Stimulated activated CD4-positive, alpha-beta T cell treated with anti-CD3 and anti-CD28 coated beads, Interleukin-15, amount 100 ng/mL, for 1 hour (primary cell): Measurements from ENCODE around the gene SUPT3H.
"Not testable (repeated sequence)": the region's sequence is repeated elsewhere in the genome, so short reads cannot be mapped to it uniquely, and the experiment has no call there.

Source experiments
- DNase-seq, 2 donors: peaks; one replicate each; pipeline ENCODE4 v3.0.0-alpha.2; 2020; ENCODE audit warnings: low read depth in 1 of 2, low spot score in 1 of 2

SUPT3H gene

DNA sequence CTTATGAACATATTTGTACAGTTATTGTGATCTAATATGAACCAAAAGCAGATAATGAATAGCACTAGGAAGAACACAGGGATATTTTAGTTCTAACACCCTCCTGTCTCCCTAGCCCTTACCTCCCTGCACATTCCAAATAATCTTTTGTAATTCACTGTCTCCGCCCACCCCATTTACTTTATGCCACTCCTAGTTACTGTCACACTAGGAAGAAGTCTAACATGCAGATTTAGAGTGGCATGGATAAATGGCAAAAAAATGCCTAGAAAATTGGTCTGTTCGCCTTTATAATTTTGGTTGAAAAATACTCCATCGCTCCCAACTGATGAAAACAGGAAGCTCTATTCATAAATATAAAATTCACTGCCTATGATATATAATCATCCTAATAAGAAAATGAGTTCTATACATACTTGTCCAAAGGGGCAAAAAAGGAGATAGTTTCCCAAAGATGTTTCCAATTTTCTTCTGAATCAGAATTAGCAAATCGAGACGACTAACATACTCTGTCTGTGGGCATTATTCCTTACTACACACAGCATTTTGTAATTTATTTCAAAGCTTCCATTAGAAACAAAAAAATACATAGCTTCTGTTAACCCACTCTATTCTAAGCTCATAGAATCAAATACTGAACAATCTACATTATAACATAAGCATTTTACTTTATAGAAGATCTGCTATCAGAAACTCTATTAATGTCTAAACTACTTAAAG is 50.9 kb downstream of the SUPT3H start:
- no peak for DNase-seq

DNA sequence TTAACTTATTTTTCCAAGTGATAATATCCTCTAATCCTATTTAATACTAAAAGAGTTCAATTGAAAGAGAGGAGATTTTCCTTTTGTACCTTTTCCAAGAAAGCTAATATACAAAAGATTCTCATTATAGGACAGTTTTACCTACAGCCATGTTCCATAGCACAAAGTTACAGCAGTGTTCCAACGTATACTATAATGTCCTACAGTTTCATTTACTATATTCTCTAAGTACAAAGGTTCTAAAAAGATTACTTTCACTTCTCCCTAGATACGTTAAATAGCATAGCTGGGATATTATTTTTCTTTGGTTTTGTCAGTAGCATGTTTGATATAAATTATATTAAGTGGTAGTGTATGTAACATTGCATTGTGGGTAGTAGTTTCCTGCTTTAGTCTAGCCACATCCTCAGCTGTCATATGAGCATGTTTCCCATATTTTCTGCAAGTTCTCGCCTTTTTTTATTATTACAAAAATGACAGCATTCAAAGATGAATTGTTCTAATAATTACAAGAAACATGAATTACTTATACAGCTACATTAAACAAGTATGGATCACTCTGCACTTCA is 54.0 kb downstream of the SUPT3H start:
- DNase-seq: no peak

DNA sequence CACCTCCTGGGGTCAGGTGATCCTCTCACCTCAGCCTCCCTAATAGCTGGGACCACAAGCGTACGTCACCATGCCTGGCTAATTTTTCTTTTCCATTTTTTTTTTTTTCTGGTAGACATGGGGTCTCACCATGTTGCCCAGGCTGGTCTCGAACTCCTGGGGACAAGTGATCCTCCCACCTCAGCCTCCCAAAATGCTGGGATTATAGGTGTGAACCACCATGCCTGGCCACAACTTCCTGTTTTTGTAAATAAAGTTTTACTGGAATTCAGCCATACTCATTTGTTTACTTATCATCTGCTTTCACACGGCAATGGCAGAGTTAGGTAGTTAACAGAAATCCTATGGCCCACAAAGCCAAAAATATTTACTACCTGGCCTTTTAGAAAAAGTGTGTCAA is 57.4 kb downstream of the SUPT3H start:
- no peak for DNase-seq

DNA sequence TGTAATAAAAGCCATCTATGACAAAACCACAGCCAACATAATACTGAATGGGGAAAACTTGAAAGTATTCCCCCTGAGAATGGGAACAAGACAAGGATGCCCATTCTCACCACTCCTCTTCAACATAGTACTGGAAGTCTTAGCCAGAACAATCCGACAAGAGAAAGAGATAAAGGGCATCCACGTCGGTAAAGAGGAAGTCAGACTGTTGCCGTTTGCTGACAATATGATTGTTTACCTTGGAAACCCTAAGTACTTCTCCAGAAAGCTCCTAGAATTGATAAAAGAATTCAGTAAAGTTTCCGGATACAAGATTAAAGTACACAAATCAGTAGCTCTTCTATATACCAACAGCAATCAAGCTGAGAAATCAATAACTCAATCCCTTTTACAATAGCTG is 63.6 kb downstream of the SUPT3H start:
- no peak for DNase-seq

DNA sequence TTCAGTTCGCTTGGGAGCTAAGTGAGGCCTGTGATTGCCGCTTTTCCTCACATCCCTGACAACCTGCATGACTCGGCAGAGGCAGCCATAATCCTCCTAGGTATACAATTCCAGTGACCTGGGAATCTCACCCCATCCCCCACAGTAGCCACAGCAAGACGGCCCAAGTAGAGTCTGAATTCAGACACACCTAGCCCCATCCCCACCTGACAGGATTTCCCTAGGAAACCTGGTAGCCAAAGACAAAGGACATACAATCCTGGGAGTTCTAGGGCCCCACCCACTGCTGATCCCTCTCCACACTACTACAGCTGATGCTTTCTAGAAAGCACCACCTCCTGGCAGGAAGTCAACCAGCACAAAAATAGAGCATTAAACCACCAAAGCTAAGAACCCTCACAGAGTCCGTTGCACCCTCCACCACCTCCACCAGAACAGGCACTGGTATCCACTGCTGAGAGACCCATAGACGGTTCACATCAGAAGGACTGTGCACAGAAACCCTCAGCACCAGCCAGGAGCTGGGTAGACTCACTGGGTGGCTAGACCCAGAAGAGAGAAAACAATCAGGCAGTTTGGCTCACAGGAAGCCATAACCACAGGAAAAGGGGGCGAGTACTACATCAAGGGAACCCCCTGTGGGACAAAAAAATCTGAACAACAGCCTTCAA is 67.5 kb downstream of the SUPT3H start:
- no peak for DNase-seq

DNA sequence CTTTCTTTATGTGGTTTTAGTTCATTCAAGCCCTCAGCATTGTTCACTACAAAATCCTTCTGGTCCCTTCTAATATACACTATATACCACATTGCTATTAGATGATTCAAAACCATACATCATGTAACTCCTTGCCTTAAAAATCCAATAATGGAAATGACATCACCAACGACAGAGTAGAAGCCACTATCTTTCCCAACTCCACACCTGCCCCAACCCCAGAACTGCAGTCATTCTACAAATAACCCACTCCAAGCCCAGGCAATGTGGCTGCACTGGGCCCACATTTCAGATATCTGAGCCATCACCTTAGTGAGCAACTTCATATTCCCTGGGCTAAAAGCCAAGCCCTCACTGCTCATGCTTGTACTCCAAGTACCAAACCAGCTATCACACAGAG is 72.2 kb downstream of the SUPT3H start:
- no peak for DNase-seq

DNA sequence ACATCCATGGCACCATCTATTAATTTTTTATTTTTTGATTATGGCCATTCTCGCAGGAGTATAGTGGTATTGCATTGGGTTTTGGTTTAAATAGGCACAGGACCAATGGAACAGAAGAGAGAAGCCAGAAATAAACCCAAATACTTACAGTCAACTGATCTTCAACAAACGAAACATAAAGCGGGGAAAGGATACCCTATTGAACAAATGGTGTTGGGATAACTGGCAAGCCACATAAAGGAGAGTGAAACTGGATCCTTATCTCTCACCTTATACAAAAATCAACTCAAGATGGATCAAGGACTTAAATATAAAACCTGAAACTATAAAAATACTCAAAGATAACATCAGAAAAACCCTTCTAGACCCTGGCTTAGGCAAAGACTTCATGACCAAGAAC is 74.9 kb downstream of the SUPT3H start:
- no peak for DNase-seq

DNA sequence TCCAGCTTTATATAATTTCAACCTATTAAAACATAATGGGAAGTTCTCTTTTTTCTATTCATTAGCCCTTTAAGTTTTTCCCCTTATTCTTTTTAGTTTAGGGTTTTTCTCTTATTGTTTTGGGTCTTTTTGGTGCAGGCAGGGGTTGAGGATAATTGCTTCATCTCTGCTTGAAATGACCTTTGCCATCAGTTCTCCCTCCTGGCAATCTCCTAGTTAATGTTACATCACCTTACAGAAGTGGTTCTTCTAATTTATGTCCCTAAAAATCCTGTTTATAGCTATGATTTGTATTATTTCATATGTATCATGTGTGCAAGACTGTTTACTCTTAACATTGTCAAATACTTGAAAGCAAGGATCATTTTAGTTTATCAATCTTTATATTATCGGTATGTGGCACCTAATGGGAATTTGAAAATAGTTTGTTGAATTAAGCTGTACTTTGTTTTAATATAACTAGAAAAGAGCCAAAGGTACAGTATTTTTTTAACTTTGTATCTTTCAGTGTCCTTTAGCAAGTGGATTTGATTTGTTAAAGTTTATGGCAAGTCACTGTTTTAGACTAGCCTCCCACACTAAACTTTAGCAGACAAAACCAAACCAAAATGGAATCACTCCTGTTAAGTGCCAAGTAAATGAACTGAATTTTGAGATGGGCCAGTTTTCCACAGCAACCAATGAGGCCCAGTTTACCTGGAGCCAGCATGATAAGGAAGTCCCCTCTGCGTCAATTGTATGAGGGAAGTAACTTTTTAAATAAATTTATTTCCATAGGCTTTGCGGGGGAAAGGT is 76.2 kb downstream of the SUPT3H start:
- no peak for DNase-seq

DNA sequence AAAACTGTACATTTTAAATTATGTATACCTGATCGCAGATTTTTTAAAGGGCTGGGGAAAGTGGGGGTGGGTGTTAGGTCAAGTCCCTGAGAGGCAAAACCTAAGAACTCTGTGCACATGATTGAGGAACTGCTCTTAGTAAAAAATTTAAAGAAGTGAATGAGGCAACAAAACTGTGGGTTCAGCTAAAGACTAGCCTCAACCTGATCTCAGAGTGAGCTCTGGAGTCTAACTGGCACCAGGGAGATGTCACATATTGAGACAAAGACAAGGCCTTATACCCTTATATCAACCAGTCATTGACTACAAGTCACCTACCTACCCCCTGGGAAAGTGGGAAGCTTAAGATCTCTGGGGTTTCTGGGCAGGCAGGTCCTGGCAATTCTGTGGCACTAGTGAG is 77.0 kb downstream of the SUPT3H start:
- no peak for DNase-seq

DNA sequence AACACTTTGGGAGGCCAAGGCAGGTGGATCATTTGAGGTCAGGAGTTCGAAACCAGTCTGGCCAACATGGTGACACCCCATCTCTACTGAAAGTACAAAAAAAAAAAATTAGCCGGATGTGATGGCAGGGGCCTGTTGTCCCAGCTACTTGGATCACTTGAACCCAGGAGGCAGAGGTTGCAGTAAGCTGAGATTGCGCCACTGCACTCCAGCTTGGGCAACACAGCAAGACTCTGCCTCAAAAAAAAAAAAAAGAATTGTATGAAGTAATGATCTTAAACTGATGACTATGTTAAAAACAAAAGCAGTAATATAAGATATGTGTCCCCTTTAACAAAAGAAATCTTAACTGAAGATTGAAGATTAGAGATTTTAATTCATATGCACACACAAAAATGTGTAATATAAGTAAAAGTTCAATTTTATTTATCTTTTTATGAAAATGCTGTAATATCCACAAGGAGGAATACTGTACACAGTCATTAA is 78.6 kb downstream of the SUPT3H start:
- no peak for DNase-seq

DNA sequence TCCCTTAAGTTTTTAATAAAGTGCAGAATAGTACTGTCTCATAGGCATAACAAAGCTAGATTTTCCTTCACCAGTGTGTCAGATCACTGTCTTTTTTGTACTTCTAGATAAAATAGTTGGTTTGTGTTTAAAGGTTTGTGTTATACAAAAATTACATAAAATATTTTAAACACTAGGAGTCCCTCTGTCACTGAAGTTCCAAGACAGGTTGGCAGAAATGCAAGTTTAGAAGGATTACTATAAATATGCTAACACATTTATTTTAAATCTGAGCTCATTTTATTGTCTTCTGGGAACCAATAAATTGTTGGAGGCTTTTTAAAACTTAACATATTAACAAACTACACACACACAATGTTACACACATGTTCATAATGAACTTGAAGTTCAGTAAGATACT is 80.4 kb downstream of the SUPT3H start:
- no peak for DNase-seq

DNA sequence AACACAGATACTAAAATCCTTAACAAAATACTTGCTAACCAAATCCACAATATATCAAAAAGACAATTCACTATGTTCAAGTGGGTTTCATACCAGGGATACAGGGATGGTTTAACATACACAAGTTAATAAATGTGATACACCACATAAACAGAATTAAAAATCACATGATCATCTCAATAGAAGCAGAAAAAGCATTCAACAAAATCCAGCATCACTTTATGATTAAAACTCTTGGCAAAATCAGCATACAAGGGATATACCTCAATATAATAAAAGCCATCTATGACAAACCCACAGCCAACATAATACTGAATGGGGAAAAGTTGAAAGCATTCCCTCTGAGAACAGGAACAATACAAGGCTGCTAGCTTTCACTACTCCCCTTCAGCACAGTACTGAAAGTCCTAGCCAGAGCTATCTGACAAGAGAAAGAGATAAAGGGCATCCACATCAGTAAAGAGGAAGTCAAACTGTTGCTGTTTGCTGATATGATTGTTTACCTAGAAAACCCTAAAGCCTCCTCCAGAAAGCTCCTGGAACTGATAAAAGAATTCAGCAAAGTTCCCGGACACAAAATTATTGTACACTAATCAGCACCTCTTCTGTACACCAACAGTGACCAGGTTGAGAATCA is 83.6 kb downstream of the SUPT3H start:
- DNase-seq: not testable (repeated sequence)

DNA sequence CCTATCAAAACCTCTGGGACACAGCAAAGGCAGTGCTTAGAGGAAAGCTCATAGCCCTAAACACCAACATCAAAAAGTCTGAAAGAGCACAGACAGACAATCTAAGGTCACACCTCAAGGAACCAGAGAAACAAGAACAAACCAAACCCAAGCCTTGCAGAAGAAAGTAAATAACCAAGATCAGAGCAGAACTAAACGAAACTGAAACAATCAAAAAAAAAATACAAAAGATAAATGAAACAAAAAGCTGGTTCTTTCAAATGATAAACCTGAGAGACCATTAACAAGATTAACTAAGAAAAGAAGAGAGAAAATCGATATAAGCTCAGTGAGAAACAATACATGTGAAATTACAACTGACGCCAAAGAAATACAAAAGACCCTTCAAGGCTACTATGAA is 84.4 kb downstream of the SUPT3H start:
- no peak for DNase-seq

DNA sequence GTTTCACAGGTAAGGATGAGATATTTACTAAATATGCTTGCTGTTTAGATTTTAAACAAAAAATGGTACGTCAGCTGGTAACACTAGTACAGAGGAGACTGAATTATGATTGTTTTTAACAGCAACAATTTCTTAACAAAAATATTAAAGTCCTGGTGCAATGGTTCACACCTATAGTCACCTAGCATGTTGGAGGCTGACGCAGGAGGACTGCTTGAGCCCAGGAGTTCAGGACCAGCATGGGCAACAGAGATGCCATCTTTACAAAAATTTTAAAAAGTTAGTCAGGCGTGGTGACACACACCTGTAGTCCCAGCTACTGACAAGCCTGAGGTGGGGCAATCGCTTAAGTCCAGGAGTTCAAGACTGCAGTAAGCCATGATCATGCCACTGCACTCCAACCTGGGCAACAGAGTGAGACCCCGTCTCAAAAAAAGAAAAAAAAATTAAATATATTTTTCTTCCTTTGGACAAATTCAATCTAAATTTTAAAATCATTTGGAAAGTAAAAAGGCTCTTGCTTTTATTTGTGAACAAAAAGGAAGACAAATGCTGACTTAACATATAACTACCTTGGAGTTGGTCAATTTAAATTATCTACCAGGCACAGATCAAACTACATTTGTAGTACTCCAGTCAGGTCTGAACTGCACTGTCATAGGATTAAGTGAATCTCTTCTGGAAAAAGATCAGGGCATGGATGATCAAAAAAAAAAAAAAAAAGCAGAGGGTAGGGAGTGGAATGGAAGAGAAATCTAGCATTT is 87.8 kb downstream of the SUPT3H start:
- no peak for DNase-seq

DNA sequence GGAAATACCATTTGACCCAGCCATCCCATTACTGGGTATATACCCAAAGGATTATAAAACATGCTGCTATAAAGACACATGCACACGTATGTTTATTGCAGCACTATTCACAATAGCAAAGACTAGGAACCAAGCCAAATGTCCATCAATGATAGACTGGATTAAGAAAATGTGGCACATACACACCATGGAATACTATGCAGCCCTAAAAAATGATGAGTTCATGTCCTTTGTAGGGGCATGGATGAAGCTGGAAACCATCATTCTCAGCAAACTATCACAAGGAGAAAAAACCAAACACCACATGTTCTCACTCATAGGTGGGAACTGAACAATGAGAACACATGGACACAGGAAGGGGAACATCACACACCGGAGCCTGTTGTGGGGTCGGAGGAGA is 91.0 kb downstream of the SUPT3H start:
- DNase-seq: not testable (repeated sequence)

DNA sequence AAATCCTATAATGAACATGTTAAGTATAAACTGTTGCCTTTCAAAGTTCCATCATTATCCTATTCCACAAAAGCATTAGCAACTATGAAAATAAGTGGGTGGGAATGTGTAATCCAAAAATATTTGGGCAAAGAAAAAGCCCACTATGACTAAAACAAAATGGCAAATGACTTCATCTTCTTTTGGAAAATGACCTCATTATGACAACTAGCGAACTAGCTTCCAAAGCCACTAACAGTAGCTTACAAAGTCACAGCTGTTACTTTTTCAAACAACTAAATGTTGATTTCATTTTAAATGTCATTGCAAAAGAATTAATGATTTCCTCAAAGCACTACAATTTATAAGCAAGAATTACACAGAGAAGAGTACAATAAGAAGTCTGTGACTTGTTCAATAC is 99.4 kb downstream of the SUPT3H start:
- no peak for DNase-seq

DNA sequence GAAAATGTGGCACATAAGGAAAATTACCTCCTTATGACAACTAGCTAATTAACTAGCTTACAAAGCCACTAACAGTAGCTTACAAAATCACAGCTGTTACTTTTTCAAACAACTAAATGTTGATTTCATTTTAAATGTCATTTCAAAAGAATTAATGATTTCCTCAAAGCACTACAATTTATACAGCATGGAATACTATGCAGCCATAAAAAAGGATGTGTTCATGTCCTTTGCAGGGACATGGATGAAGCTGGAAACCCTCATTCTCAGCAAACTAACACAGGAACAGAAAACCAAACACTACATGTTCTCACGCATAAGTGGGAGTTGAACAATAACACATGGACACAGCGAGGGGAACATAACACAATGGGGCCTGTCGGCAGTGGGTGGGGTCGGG is 100.0 kb downstream of the SUPT3H start:
- DNase-seq: not testable (repeated sequence)

DNA sequence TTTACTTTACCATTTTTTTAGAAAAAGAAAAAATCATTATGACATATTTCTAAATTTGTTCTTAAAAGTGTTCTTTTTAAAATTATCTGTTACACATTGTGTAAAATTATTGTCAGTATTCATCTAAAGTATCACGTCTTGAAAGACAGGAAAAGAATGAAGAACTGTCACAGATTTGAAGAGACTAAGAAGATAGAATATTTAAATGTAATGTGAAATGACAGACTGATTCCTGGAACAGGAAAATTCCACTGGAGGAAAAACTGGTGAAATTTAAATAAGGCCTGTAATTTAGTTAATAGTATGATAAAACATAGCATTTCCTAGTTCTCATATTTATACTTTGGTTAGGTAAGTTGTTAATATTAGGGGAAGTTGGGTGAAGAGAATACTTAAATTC is 102.4 kb downstream of the SUPT3H start:
- no peak for DNase-seq

DNA sequence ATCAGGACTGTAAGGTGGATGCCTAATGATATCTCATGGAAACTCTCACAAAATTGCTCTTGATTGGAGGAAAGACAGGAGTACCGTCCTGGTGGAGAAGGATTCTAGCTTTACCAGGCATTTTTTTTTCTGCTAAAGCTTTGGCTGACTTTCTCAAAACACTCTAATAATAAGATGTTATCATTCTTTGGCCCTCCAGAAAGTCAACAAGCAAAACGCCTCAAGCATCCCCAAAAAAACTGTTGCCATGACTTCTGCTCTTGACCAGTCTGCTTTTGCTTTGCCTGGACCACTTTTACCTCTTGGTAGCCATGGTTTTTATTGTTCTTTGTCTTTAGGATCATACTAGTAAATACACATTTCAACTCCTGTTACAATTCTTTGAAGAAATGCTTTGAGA is 105.1 kb downstream of the SUPT3H start:
- DNase-seq: no peak

DNA sequence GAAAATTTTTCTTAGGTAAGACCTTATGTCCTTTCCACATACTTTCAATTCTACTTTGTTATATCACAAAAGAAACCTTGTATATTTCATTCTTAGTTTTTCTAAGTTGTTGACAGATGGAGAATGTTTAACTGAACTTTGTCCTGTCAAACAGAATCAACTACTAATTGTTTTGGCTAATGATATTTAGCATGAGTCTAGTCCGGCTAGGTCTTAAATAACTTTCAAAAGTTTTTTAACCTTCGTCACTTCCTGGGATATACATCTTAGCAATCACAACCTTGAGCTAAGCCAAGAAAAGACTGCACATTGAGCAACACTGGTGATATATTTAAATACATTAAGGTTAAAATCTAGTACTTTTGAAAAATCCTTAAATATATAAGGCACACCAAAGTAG is 112.5 kb downstream of the SUPT3H start:
- no peak for DNase-seq

DNA sequence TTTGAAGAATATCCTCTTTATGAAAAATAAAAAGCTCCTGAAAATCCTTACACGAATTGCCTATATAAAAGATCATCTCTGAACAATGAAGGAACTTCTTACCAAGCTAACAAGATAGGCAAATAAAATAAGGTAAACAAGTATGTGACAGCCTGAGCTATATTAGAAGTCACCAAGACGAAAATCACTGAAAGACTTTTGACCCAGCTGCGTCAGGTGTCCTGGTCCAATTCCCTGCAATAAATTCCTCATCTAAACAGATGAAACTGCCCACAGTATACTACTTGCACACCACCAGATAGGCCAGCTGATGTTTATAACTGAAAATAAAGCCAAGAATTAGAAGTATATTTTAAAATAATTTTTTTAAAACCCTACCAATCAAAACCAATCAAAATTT is 117.0 kb downstream of the SUPT3H start:
- no peak for DNase-seq
